Activated CD8-positive, alpha-beta memory T cell treated with anti-CD3 and anti-CD28 coated beads for 48 hours (primary cell): Measurements from ENCODE around the gene TFPI2.

Experiments
- DNase-seq, 3 experiments: peaks; one replicate each; pipeline ENCODE4 v3.0.0-alpha.2; 2020; ENCODE audit warnings: low read depth in 2 of 3, low spot score in 2 of 3

Gene TFPI2

DNA sequence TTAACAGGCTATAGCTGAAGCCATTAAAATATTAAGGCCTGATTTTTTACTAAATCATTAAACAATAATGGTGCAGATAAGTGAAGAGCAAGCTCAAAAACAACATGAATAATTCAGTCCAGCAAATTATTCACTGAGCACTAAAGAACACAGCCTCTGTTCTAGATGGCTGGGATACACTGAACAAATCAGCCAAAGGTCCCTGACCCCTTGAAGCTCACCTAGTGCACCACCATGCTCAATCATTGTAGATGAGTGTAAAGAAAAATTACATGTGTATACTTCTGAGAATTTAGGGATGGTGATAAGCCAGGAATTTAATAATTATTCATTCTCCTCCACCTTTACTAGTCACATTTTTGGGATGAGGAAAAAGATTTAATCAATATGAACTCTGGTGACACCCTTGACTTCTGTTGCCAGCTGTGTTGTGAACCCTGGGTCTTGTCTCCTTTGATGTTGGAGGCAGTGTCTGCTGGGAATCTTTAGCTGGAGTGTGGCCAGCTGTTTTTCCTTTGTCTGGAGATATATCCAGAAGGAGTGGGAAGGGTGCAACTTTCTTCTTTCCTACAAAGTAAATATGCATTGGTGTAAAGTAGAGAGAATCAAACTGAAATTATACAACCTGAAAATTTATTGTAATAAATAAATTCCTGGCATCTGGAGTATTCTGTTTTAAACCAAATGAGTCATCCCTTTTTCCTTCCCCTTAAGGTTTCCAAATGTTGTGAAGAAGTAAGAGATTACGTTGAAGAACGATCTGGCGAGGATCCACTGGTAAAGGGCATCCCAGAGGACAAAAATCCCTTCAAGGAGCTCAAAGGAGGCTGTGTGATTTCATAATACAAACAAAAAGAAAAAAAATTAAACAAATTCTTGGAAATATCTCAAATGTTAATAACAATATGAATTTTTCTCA is 19.8 kb upstream of the TFPI2 start:
- DNase-seq, result no peak

DNA sequence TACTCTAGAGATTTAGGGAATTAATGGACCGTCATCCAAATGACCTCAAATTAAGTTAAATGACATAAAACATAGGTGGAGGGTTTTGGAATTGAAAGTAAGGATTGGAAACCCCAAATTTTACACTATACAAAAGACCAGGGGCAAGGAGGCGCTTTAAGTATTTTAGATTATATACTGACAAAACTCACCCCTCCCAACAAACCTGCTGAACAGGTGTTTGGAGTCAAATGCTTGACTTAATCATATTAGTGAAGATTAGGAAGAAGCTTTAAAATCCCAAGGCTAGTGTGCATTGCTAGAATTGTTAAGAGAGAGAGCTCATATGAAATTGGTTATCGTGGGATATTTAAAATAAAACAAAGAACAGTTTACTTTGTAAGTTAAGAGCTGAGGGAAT is 15.7 kb upstream of the TFPI2 start, which contains the start of gene GNGT1:
Gene GNGT1 (plus strand): TSS at position 301 of the 400 bp plus-strand sequence. CDS start 180 bp downstream, outside the sequence.
- DNase-seq, result no peak

DNA sequence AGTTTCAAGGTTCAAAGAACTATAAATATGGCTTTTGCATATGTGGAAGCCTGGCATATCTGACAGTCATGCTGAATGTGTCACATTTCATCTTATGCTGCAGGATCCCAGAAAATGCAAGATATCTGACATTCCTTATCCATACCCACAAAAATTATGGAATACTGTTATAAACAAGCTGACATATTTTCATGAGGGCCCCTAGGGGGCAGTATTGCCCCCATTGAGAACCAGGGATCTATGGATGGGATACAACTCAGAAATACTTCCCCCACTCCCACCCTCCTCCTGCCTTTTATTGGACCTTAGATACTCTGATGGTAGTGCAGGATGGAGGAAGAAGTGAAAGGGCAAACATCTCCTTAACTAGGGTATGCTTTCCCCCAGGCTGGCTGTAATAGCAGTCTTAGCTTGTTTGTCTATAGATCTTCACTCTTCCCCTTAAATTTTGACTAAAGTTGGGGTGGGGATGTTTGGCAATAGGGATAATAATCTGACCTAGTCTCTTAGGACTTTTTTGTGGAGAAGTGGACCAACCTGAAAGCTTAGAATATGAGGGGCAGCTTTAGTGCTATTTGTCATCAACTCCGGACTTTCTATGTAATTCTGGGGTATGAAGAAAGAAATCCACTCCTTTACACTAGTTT is 12.3 kb upstream of the TFPI2 start:
- no peak for DNase-seq

DNA sequence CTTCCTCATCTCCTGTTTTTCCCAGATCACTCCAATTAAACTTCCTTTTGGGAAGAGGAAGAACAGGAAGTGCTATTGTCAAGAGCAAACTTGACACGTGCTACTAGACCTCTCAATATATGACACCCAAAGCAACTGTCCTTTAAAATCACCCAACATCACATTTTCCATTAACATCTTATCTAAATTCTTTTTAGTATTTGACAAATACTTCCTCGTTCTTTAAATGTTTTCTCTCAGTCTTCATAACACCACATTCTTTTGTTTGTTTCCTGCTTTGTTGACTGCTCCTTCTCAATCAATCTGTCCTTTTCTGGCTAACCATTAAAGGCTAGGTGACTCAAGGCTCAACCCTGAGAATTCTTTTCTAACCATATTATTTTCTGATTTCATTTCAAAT is 7.1 kb upstream of the TFPI2 start:
- DNase-seq, result no peak

DNA sequence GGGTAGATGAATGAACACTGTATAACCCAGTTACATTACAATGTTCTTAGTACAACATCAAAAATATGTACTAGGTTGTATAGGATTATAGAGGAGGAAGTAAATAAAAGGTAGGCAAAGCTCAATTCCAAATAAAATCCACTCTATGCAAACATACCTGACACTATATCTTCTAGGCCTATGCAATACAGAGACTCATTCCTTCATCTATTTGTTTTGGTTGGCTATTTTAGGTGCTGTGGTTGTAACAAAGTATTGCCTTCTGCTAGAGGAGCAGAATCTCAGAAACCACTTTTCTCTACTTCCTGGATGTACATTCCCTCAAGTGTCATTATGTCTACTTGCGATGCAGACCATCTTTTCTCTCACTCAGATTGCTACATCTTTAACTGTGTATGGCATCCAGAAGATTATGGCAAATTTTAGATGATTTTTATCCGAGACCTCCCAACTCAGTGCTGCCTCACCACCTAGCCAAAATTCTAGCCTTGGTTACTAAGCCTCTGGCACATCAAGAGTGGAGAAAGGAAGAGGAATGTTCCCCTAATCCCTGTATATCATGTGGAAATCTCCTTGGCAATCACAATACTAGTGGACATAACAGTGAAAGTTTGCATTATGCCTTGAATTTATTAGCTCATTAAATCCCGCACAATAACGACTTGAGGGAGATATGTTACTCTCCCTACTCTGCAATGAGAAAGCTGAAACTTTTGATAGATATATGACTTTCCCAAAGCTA is 5.5 kb upstream of the TFPI2 start:
- no peak for DNase-seq

DNA sequence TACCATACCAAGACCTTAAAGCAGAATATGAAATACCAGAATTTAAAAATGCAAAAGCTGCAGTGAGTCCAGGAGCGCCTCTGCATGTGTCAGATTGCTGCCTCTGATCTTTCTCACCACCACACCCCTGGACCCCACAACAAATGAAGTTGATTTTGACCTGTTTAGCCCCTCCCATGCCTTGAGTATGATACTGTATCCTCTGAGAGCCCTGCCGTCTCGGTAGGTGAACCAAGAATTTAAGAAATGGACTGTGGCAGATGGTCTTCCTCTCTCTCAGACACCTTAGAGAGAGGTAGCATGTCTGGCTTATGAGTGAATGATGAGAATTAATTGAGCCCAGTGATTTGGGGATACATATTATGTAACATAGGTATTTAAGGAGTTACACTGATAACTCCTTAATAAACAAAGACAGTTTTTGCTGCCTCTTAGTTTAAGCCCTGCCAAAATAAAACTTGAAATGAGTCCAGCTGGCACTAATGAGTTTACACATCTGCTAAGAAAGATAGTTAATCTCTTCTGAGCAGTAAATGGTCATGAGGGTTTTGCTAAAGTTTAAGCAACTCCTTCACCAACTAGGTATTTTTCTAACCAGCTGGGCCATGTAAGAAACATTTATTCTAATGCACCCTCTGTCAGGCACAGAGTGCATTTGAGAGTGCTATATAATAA is 4.5 kb upstream of the TFPI2 start:
- no peak for DNase-seq

DNA sequence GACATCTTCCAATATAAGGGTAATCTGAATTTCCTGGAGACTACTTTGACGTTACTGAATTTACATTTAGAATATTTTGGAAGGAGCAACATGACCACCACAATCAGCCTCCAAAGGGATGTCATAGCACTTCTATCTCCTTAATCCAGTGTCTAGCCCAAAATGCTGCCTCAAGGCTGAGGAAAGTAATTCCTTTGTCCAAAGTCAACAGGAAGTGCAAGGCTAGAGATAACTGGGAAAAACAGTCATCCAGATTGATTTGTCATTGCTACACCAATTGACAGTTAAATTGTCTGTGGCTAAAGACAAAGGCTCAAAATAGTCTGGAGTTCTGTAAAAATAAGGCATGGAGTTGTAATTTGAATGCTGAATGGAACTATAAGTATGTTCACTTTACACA is 3.9 kb upstream of the TFPI2 start:
- DNase-seq, result no peak

DNA sequence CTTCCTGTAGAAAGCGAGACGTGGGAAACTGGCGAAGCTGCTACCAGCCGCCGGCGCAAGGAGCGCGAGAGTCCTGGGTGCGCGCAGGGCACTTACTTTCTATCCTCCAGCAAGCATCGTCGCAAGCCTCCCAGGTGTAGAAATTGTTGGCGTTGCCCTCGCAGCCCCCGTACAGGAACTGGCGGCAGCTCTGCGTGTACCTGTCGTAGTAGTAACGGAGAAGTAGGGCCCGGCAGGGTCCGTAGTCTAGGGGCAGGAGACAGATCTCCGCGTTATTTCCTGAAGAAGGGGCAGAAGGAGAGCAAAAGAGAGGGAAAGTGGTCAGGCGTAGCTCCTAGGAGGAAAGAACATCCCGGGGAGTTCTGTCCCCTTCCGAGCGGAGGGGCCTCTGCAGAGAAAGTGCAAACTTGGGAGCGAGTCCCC is 501 bp downstream of the TFPI2 start:
- DNase-seq, result peak in 1 of 3 experiments; percentile 0

DNA sequence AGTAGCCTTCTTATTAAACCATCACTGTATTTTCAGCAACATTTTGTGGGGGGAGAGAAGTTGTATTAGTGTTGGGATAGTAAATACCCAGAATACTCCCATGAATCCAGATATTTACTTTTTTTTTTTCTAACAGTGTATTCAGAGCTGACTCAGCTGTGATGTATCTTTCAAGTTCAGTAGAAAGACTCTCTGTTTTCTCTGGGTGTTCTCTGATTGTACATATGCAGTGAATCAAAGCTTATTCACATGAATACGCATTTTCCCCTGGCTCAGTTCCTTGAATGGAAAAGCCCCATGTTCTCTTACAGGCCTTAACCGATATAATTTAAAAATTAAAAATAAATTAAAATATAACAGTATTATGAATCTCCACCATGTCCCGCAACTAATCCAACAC is 1.3 kb downstream of the TFPI2 start:
- no peak for DNase-seq

DNA sequence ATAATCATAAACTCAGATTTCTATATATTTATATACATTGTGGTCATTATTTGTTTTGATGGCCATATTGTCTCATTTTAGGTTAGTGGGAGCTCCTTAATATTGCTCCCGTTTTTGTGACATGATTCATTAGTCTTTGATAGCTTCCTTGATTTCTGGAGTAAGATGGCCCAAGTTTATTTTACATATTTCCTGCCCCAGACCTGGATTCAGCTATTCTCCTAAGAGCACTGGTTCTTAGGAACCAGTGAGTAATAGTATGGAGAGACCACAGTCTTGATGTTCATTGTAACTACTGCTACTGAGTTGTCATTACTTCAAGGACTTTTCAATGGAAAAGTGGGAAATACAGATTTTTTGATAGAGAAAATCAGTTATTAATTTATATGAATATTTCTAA is 6.0 kb downstream of the TFPI2 start:
- no peak for DNase-seq

DNA sequence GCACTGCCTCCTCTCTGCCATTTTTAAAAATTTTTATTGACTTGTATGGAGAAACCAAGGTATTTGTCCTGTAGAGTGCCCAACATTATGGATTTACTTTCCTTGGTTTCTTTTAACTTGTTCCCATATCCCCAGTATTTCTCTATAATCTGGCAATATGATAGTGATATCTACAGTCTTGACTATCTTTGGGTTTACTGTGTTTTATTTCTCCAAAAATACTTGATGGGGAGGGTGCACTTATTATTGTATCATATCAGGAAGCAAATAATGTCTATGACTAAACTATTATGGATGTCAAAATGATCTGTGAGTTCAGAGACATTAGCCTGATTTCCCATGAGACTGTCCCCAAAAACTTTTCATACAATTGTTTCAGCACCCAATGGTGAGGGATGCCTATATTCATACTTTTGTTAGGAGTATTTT is 6.6 kb downstream of the TFPI2 start:
- no peak for DNase-seq

DNA sequence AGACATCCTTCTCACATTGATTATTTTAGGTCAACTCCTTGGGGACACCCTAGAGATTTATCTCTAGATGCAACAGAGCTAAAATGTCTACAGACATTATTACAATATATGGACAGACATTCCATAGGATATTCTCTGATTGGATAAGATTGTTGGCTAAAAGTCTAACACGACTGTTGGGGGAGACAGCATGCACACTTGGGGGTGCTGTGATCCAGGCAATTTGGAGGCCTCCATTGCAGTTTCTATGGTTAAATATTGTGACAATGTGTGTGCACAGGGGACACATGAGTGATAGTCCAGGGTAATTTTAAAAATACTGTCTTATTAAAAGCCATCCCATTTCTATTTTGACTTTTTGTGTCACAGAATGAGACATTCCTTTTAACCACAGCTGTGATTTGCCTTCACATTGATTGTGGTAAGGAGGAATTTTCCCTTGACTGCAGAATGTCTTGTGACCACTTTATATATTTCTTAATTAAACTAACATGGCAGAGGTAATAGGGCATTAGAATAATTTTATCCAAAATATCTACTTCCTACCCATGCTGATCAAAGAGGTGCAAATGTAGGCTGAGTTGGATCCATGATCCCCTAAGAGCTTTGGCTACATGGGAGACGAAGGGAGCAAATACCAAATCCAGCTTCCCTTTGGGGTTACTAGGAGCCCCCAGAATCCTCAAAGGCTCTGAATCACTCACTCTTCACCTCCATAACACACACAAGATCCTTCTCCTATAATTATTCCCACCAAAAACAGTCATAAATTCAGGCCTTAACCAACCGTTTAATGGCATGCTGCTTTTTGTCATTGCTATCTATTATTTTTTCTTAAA is 7.3 kb downstream of the TFPI2 start:
- DNase-seq, result no peak

DNA sequence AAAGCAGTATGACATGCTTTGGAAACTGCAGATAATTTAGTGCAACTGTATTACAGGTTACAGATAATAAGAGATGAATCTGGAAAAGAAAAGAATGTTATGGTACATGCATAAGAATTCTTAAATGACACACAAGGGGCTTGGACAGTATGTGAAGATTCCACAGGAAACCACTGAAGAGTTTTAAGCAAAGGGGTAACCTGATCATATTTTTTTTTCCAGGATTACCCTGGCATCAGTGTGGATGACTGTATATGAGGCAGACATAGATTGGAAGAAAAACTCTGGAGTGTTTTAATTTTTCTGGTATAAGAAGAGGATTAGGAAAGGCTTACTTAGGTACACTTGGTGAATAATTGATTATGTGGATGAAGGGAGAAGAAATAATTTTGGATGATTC is 8.1 kb downstream of the TFPI2 start:
- no peak for DNase-seq

DNA sequence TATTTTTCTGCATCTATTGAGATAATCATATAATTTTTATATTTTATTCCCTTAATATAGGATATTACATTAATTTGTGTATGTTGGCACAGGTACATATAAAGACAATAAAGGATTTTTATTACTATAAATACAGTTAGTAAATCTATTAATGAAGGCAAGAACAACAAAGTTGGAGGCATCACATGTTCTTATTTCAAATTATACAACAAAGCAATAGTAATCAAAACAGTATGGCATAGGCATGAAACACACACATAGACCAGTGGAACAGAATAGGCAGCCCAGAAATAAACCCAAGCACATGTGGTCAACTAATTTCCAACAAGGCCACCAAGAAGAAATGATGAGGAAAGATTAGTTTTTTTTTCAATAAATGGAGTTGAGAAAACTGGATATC is 11.2 kb downstream of the TFPI2 start:
- no peak for DNase-seq

DNA sequence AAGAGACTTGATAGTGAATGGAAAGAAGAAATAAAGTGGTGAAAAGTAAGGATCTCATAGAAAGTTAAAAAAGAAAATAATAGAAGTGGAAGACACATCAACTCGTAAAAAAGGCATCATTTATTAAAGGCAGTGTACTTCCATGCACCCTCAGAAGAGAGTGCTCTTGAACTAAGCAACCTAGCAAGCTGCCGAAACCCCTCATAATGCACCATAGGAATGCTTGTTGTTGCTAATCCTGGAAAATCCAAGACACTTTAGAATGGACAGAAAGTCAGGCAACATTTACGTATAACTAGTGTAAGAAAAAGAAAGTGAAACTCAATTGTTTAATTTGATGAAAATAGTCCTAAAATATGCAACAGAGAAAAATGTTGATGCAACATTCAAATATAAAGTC is 12.8 kb downstream of the TFPI2 start:
- no peak for DNase-seq

DNA sequence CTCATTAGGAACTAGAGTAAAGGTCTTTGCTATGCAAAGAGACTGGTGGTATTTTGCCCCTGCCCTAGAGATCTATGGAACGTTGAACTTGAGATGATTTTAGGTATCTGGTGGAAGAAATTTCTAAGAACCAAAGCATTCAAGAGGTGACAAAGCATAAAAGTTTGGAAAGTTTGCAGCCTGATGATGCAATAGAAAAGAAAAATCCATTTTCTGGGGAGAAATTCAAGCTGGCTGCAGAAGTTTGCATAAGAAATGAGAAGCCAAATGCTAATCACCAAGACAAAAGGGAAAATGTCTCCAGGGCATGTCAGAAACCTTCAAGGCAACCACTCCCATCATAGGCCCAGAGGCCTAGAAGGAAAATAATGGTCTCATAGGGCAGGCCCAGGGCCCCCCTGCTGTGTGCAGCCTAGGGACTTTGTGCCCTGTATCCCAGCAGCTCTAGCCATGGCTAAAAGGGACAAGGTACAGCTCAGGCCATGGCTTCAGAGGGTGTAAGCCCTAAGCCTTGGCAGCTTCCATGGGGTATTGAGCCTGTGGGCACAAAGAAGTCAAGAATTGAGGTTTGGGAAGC is 16.5 kb downstream of the TFPI2 start:
- no peak for DNase-seq

DNA sequence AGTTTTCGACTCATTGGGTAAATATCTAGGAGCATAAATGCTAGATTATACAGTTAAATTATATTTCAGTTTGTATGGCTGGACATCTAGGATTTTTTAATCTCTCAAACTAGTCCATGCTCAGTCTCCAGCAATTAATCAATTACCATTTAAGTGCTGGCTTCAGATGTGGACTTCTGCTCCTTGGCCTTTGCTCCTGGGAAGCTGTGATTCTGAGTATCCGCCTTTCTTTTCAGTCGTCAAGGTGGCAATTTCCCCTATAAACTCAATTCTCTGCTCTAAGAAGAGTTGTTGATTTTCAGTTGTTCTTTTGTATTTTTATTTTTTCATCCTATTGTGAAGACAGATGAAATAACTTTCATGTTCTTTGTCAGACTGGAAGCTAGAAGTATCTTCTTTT is 23.7 kb downstream of the TFPI2 start:
- DNase-seq, result no peak

DNA sequence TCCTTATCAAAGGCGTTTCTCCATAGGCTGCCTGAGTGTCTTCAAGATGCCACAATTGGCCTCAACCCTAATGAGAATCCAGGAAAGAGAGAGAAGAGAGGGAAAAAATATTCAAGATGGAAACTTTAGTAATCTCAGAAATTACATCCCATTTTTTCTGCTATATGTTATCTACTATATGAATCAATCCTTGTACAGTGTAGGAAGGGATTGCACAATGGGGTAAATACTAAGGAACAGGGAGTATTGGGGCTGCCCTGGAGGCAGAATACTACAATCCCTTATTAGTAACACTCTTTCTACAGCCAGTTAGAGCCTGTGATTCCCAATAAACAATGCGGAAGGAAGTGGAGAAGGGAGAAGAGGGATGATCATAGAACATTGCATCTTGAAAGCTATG is 27.9 kb downstream of the TFPI2 start:
- no peak for DNase-seq

DNA sequence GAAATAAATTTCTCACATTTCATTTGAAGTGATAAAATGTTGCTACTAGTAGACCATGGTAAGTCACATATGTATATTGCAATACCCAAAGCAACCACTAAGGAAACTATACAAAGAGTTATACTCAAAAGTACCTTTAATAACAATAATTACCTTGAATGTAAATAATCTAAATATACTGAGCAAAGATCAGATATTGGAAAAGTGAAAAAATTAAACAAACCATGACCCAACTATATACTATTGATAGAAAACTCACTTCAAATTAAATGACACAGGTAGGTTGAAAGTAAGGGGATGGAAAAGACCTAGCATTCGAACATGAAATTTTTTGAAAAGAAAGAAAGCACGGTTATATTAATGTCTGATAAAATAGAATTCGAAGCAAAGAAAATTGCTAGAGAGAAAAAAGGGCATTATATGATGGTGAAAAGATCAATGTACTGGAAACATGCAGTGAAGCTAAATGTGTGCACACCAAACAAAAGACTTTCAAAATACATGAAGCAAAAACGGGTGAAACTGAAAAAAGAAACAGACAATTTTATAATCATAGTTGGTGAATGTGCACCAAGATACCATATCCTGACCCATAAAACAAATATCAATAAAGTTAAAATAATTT is 29.1 kb downstream of the TFPI2 start:
- no peak for DNase-seq

DNA sequence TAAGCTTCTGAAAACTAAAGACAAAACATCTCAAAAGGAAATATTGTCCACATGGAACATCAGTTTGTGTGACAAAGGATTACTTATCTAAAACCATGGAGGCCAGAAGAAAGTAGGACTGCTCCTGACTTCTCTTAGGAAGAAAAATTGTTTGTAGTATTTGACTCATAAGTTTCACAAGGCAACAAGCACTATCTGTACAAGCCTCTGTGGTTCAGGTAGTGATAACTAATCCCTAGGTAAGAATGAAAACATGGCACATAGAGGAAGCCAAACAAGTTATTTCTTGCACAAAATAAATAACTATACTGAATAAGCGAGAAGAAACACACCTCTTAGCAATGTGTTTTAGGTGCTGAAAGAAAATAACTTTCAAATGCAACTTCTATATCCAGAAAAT is 30.3 kb downstream of the TFPI2 start:
- DNase-seq, result no peak
